H1 (cell line): ENCODE results near the gene GRB7. TPM values are rescaled to one million over a fixed set of nuclear protein-coding genes. Genes with fewer than 3 reads are reported as not detected.

Experiments
- CTCF ChIA-PET: fragments of 300-600 bp; sonication (Branson Sonifier 250); formaldehyde crosslinking; loops from one replicate; lab custom pipeline; 2021; ENCODE audit not compliant: partially characterized antibody; lab: Charles Lee
- POLR2A ChIA-PET: fragments of 300-600 bp; sonication (Branson Sonifier 250); formaldehyde crosslinking; loops from one replicate; lab custom pipeline; 2021; ENCODE audit warnings: inconsistent platforms; ENCODE audit not compliant: partially characterized antibody; lab: Charles Lee
- DNase-seq, 2 experiments: peaks; one replicate each; pipeline versions ENCODE4 v3.0.0 to v3.0.0-alpha.2; 2010 to 2022; ENCODE audit warnings: low spot score in 2 of 2, low read depth in 1 of 2, mixed read lengths in 1 of 2
- FAIRE-seq: peaks from 2 replicates; lab custom pipeline; 2011; peaks lifted over from hg19 to GRCh38; lab: Jason Lieb, UNC
- H2AFZ ChIP-seq: 2 replicates; pipeline ENCODE4 v1.8.1; 2012; ENCODE audit warnings: low read length, inconsistent platforms
- H2AK5ac ChIP-seq: 2 replicates; pipeline ENCODE4 v1.6.1; 2013; ENCODE audit warnings: low read depth, low read length
- H2BK120ac ChIP-seq: replicated peaks from 2 replicates; pipeline ENCODE3; 2013; ENCODE audit warnings: low read depth, low read length, inconsistent platforms
- H2BK12ac ChIP-seq: 2 replicates; pipeline ENCODE4 v1.6.1; 2013; ENCODE audit warnings: low read depth, low read length
- H2BK15ac ChIP-seq: 2 replicates; pipeline ENCODE4 v1.6.1; 2013; ENCODE audit warnings: low read length
- H2BK20ac ChIP-seq: 2 replicates; pipeline ENCODE4 v1.6.1; 2013; ENCODE audit warnings: low read length
- H2BK5ac ChIP-seq: 2 replicates; pipeline ENCODE4 v1.6.1; 2013; ENCODE audit warnings: low read depth, low read length
- H3K14ac ChIP-seq: 2 replicates; pipeline ENCODE4 v1.6.1; 2013; ENCODE audit warnings: inconsistent platforms; ENCODE audit not compliant: insufficient read length
- H3K18ac ChIP-seq: 2 replicates; pipeline ENCODE4 v1.6.1; 2013; ENCODE audit warnings: low read length; ENCODE audit errors: extremely low read depth
- H3K23ac ChIP-seq: 2 replicates; pipeline ENCODE4 v1.6.1; 2013; ENCODE audit warnings: inconsistent platforms; ENCODE audit not compliant: insufficient read length
- H3K23me2 ChIP-seq: 2 replicates; pipeline ENCODE4 v1.6.1; 2013; ENCODE audit warnings: low read depth, low read length
- H3K27ac ChIP-seq: 2 replicates; pipeline ENCODE4 v1.6.1; 2011; ENCODE audit warnings: low read depth, low read length, inconsistent platforms
- H3K27me3 ChIP-seq, 4 experiments: replicated peaks in 1 of 4; 1 replicate in 1 of 4; 2 replicates in 3 of 4; pipeline versions ENCODE4 v1.6.1 to v1.8.1; 2011 to 2013; ENCODE audit warnings: low read length in 3 of 4, mild to moderate bottlenecking in 3 of 4, inconsistent platforms in 2 of 4, mixed read lengths in 2 of 4, moderate library complexity in 1 of 4; ENCODE audit not compliant: control insufficient read depth in 3 of 4, insufficient read depth in 3 of 4; ENCODE audit errors: extremely low read depth in 1 of 4
- H3K36me3 ChIP-seq, 4 experiments: 2 replicates each; pipeline versions ENCODE4 v1.6.1 to v1.8.1; 2011 to 2013; ENCODE audit warnings: mild to moderate bottlenecking in 4 of 4, low read length in 3 of 4, moderate library complexity in 2 of 4, control low read depth in 1 of 4, inconsistent platforms in 1 of 4; ENCODE audit not compliant: insufficient read depth in 4 of 4, control insufficient read depth in 2 of 4
- H3K4ac ChIP-seq: replicated peaks from 2 replicates; pipeline ENCODE3; 2013; ENCODE audit warnings: low read length, low read depth, mixed read lengths, inconsistent platforms; ENCODE audit not compliant: insufficient read length
- H3K4me1 ChIP-seq, 4 experiments: replicated peaks in 1 of 4; 1 replicate in 1 of 4; 2 replicates in 3 of 4; pipeline versions ENCODE4 v1.6.1 to v1.8.1; 2011 to 2013; ENCODE audit warnings: low read length in 3 of 4, inconsistent platforms in 2 of 4, mixed read lengths in 1 of 4; ENCODE audit not compliant: insufficient read depth in 4 of 4, control insufficient read depth in 3 of 4
- H3K4me2 ChIP-seq, 2 experiments: 2 replicates each; pipeline versions ENCODE4 v1.6.1 to v1.8.1; 2011 to 2013; ENCODE audit warnings: low read depth in 2 of 2, low read length in 2 of 2, control low read depth in 1 of 2, inconsistent platforms in 1 of 2, mild to moderate bottlenecking in 1 of 2; ENCODE audit not compliant: insufficient read depth in 1 of 2
- H3K4me3 ChIP-seq, 4 experiments: fragments of 200-600, 300-600 bp in 1 of 4; sonication (generic), shearing (Covaris generic), sonication (Bioruptor Twin) in 1 of 4; 2 replicates each; pipeline versions ENCODE4 v1.5.1 to v1.8.1; 2011 to 2016; ENCODE audit warnings: low read length in 4 of 4, low read depth in 3 of 4, control low read depth in 2 of 4, inconsistent platforms in 2 of 4, mild to moderate bottlenecking in 2 of 4, mixed read lengths in 1 of 4, moderate library complexity in 1 of 4; ENCODE audit not compliant: insufficient read depth in 2 of 4; ENCODE audit errors: extremely low read depth in 1 of 4
- H3K56ac ChIP-seq: replicated peaks from 2 replicates; pipeline ENCODE3; 2013; ENCODE audit warnings: low read depth, mild to moderate bottlenecking, mixed read lengths, low read length, inconsistent platforms; ENCODE audit not compliant: insufficient read length
- H3K79me1 ChIP-seq: 2 replicates; pipeline ENCODE4 v1.6.1; 2013; ENCODE audit warnings: low read depth, low read length, control low read depth
- H3K79me2 ChIP-seq, 2 experiments: 2 replicates each; pipeline versions ENCODE4 v1.6.1 to v1.8.1; 2012 to 2013; ENCODE audit warnings: low read length in 2 of 2, mild to moderate bottlenecking in 2 of 2, inconsistent platforms in 1 of 2; ENCODE audit not compliant: insufficient read depth in 2 of 2, control insufficient read depth in 1 of 2
- H3K9ac ChIP-seq, 4 experiments: replicated peaks in 1 of 4; 1 replicate in 1 of 4; 2 replicates in 3 of 4; pipeline versions ENCODE4 v1.6.1 to v1.8.1; 2011 to 2013; ENCODE audit warnings: low read depth in 3 of 4, low read length in 3 of 4, control low read depth in 2 of 4, mild to moderate bottlenecking in 2 of 4, moderate library complexity in 2 of 4, inconsistent platforms in 1 of 4; ENCODE audit errors: extremely low read depth in 1 of 4
- H3K9me3 ChIP-seq, 2 experiments: 2 replicates each; pipeline versions ENCODE4 v1.6.1 to v1.8.1; 2012 to 2013; ENCODE audit warnings: mild to moderate bottlenecking in 2 of 2, moderate library complexity in 2 of 2, control low read depth in 1 of 2, inconsistent platforms in 1 of 2, low read depth in 1 of 2, low read length in 1 of 2, mixed read lengths in 1 of 2; ENCODE audit not compliant: insufficient read depth in 2 of 2
- H4K20me1 ChIP-seq, 2 experiments: replicated peaks in 1 of 2; 2 replicates each; pipeline versions ENCODE3 to v1.8.1; 2011 to 2013; ENCODE audit warnings: inconsistent platforms in 2 of 2, low read length in 2 of 2, mild to moderate bottlenecking in 1 of 2; ENCODE audit not compliant: insufficient read depth in 2 of 2, control insufficient read depth in 1 of 2
- H4K5ac ChIP-seq: 2 replicates; pipeline ENCODE4 v1.6.1; 2013; ENCODE audit warnings: low read length, low read depth, mixed read lengths, inconsistent platforms; ENCODE audit not compliant: insufficient read length
- H4K8ac ChIP-seq: 2 replicates; pipeline ENCODE4 v1.8.0; 2013; ENCODE audit warnings: mild to moderate bottlenecking, moderate library complexity, low read length, inconsistent platforms; ENCODE audit not compliant: insufficient read depth; ENCODE audit errors: extremely low read depth
- H4K91ac ChIP-seq: replicated peaks from 2 replicates; pipeline ENCODE3; 2013; ENCODE audit warnings: low read length, mixed read lengths, inconsistent platforms; ENCODE audit not compliant: insufficient read length
- CBX5 ChIP-seq: fragments of 300-800, 300-1000 bp; sonication (generic); IDR thresholded peaks from 2 replicates; pipeline ENCODE4 v1.7.1; 2016; ENCODE audit warnings: antibody characterized with exemption, low read length, low read depth
- EP300 ChIP-seq, 2 experiments: IDR thresholded peaks; 1 replicate in 1 of 2; 2 replicates in 1 of 2; pipeline ENCODE4 v1.6.1; 2011 to 2012; ENCODE audit warnings: low read depth in 2 of 2, low read length in 2 of 2, mild to moderate bottlenecking in 2 of 2, borderline replicate concordance in 1 of 2, inconsistent platforms in 1 of 2, moderate library complexity in 1 of 2
- GTF2F1 ChIP-seq: IDR thresholded peaks from 2 replicates; pipeline ENCODE4 v1.6.1; 2012; ENCODE audit warnings: low read depth, low read length, improper control_type of control experiment, borderline replicate concordance
- HDAC6 ChIP-seq: IDR thresholded peaks from one replicate; pipeline ENCODE4 v1.7.1; 2012; ENCODE audit warnings: low read depth, mild to moderate bottlenecking, inconsistent platforms, low read length, moderate library complexity
- JUN ChIP-seq: IDR thresholded peaks from 2 replicates; pipeline ENCODE4 v1.6.1; 2011; ENCODE audit warnings: low read depth, mild to moderate bottlenecking, improper control_type of control experiment, low read length
- JUND ChIP-seq: IDR thresholded peaks from 2 replicates; pipeline ENCODE4 v1.6.1; 2011; ENCODE audit warnings: mild to moderate bottlenecking, improper control_type of control experiment, low read length
- KDM1A ChIP-seq: fragments of 200-600, 300-600 bp; sonication (generic); IDR thresholded peaks from 2 replicates; pipeline ENCODE4 v1.7.1; 2016; ENCODE audit warnings: mild to moderate bottlenecking, low read length, borderline replicate concordance
- MAFK ChIP-seq: IDR thresholded peaks from 2 replicates; pipeline ENCODE4 v1.6.1; 2012; ENCODE audit warnings: low read depth, mild to moderate bottlenecking, improper control_type of control experiment, low read length
- NRF1 ChIP-seq: IDR thresholded peaks from 2 replicates; pipeline ENCODE4 v1.6.1; 2011; ENCODE audit warnings: mild to moderate bottlenecking, low read depth, low read length, improper control_type of control experiment
- RNF2 ChIP-seq: fragments of 200-900, 300-1000 bp; sonication (generic); IDR thresholded peaks from 2 replicates; pipeline ENCODE4 v1.7.1; 2016; ENCODE audit warnings: borderline replicate concordance, low read depth, mild to moderate bottlenecking, antibody characterized with exemption, low read length; ENCODE audit not compliant: poor library complexity, severe bottlenecking; ENCODE audit errors: missing control alignments
- SIN3A ChIP-seq, 2 experiments: IDR thresholded peaks in 1 of 2; conservative IDR thresholded peaks in 1 of 2; 2 replicates each; pipeline ENCODE4 v1.6.1; 2011 to 2012; ENCODE audit warnings: low read length in 2 of 2, improper control_type of control experiment in 1 of 2, low read depth in 1 of 2, mild to moderate bottlenecking in 1 of 2
- SIRT6 ChIP-seq: IDR thresholded peaks from one replicate; pipeline ENCODE4 v1.7.1; 2012; ENCODE audit warnings: low read length, inconsistent platforms
- SP4 ChIP-seq: IDR thresholded peaks from 2 replicates; pipeline ENCODE4 v1.6.1; 2012; ENCODE audit warnings: low read length, inconsistent platforms
- TAF1 ChIP-seq: IDR thresholded peaks from 2 replicates; pipeline ENCODE4 v1.6.1; 2011; ENCODE audit warnings: mild to moderate bottlenecking, low read depth, low read length
- WGBS, 2 experiments: shearing (Covaris generic) in 1 of 2; methylation state at CpG; one replicate each; pipeline versions ENCODE4 v1.1.6 to v1.1.7; 2013 to 2015; ENCODE audit warnings: low lambda C conversion rate in 2 of 2, mixed read lengths in 2 of 2, inconsistent platforms in 1 of 2, low coverage in 1 of 2, missing lambda C conversion rate in 1 of 2; ENCODE audit not compliant: insufficient replicate concordance in 2 of 2, insufficient coverage in 1 of 2, insufficient read length in 1 of 2; ENCODE audit errors: extremely low coverage in 1 of 2, missing lambda C conversion rate in 1 of 2; 5-methylcytosine and 5-hydroxymethylcytosine counted together
- polyA plus RNA-seq, 7 experiments: library from polyadenylated mRNA; depleted of rRNA in 3 of 7; stranded (reverse) in 5 of 7; unstranded in 2 of 7; fragments of >200 nt in 5 of 7; fragments of 200-250 nt in 2 of 7; gene quantifications; 1 replicate in 5 of 7; 2 replicates in 1 of 7; 4 replicates in 1 of 7; pipeline versions ENCODE4 v1.2.1 to v1.2.3, GENCODE V29; 2011 to 2013; ENCODE audit warnings: missing spikeins in 2 of 7, mixed read lengths in 2 of 7
- total RNA-seq: library from RNA; stranded (reverse); fragmentation: NEBNext Ultra II Directional; extraction: Animal tissue kit (Norgen Biotek cat#: 25700); gene quantifications from 2 replicates; pipeline ENCODE4 v1.2.1, GENCODE V29; 2021
- TF ChIP-seq, protein P1 (sequence below): IDR thresholded peaks from 2 replicates; pipeline ENCODE4 v1.6.1; 2012; ENCODE audit warnings: inconsistent platforms

Gene GRB7
- total and polyA plus RNA-seq, 2 of the 8 experiments (the other 6 are each of a cell fraction or from before 2014, with no cell fraction given): 32.2 to 41.5 TPM

DNA sequence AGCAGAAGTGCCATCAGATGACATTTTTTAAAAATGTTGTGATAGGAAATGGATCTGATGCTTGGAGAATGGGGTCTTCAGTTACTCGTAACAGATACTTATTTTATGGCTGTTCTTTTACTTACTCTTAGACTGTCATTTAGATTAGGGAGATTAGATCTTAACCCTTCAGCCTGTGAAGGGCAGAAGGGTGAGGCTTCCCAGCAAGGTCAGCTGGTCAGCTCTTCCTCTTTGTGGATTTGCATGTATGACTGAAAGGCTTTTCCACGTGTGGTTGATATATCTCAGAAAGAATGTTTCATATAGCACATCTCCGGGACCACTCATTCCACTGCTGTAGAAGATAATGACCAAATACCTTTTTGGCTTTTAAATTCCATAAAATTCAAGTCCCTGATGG, 27.4 kb downstream of the GRB7 start:
- H2BK20ac ChIP-seq: no peak overlapping the region
- no peak overlapping the region for H2BK12ac ChIP-seq
- H3K18ac ChIP-seq: no peak overlapping the region
- H3K4me2 ChIP-seq: no peak overlapping the region
- H3K79me1 ChIP-seq: no peaks in the 10 kb centered on the region
- H2AFZ ChIP-seq: no peak overlapping the region
- H3K9me3 ChIP-seq: no peaks in the 10 kb centered on the region
- H2BK120ac ChIP-seq: no peak overlapping the region
- no peaks in the 10 kb centered on the region for H4K20me1 ChIP-seq
- no peak overlapping the region for H3K27ac ChIP-seq
- no peak for FAIRE-seq
- no peaks in the 10 kb centered on the region for H3K79me2 ChIP-seq
- POLR2A ChIA-PET: no interaction called here
- no peak overlapping the region for H3K4ac ChIP-seq
- H2BK15ac ChIP-seq: no peak overlapping the region
- no peak overlapping the region for H3K23ac ChIP-seq
- H3K27me3 ChIP-seq: no peaks in the 10 kb centered on the region
- DNase-seq: no peak
- H3K9ac ChIP-seq: no peak overlapping the region
- no peak overlapping the region for H3K56ac ChIP-seq
- H3K4me3 ChIP-seq: no peak overlapping the region
- H3K23me2 ChIP-seq: no peaks in the 10 kb centered on the region
- H2AK5ac ChIP-seq: no peak overlapping the region
- H4K8ac ChIP-seq: no peak overlapping the region
- WGBS, 2 experiments: 70% methylated on average over 3 of the region's 3 CpGs; no CpG with 5 or more reads in 1 of the 2 experiments
- no peak overlapping the region for H3K14ac ChIP-seq
- no peaks in the 10 kb centered on the region for H3K36me3 ChIP-seq
- no peak overlapping the region for H4K91ac ChIP-seq
- no peaks in the 10 kb centered on the region for H3K4me1 ChIP-seq
- CTCF ChIA-PET: interaction anchor here (0.6 to 2.2 kb wide), 4 partner anchors 10 to 563 kb away, joined by 3 to 8 read pairs (median 3); no protein-coding TSS in a partner anchor
- no peak overlapping the region for H4K5ac ChIP-seq
- no peak overlapping the region for H2BK5ac ChIP-seq
- TF ChIP-seq RNF2 (no peak), NRF1 (no peak), SIRT6 (no peak), JUN (no peak), EP300 (IDR thresholded peaks at IDR 0.05; ENCODE audit: borderline replicate concordance in 1 of 2, low read depth in 2 of 2, low read length in 2 of 2) (no peak), SP4 (no peak), JUND (no peak), TAF1 (no peak), CBX5 (no peak), MAFK (no peak), GTF2F1 (no peak), KDM1A (no peak), HDAC6 (no peak), SIN3A (conservative IDR thresholded peaks at IDR 0.05 in 1 of 2, IDR thresholded peaks at IDR 0.05 in 1 of 2; ENCODE audit: low read depth in 1 of 2, low read length in 2 of 2) (no peak)
- TF ChIP-seq, protein P1, sequence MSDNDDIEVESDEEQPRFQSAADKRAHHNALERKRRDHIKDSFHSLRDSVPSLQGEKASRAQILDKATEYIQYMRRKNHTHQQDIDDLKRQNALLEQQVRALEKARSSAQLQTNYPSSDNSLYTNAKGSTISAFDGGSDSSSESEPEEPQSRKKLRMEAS: no peak
